Stimulated activated CD4-positive, alpha-beta T cell treated with anti-CD3 and anti-CD28 coated beads, Interleukin-4, amount 100 ng/mL, for 4 hours (primary cell): ENCODE measurements around the gene CCDC68.

ENCODE experiments used
- DNase-seq, 2 experiments: peaks; one replicate each; pipeline ENCODE4 v3.0.0-alpha.2; 2020

Gene CCDC68

GRCh38 chr18:54960197-54960596 is 936 bp upstream of the CCDC68 start:
- no peak for DNase-seq

DNA sequence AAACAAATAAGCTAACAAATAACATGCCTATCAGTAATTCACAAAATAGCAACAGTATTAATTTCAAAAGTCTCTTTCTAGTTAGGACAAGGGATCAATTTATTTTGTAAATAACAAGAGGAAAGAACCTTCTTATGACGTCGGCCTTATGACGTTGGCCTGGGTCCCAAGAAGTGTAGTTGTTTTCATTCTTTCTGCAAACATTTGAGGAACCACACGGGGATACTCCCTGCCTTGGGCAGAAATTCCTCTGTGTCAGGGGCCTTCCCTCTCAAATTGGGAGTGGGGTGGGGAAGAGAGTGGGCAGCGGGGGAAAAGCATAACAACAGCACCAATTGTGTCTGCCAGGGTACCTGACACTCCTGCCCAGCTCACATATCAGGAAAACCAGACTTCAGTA is 1.3 kb downstream of the CCDC68 start:
- DNase-seq, result no peak

DNA sequence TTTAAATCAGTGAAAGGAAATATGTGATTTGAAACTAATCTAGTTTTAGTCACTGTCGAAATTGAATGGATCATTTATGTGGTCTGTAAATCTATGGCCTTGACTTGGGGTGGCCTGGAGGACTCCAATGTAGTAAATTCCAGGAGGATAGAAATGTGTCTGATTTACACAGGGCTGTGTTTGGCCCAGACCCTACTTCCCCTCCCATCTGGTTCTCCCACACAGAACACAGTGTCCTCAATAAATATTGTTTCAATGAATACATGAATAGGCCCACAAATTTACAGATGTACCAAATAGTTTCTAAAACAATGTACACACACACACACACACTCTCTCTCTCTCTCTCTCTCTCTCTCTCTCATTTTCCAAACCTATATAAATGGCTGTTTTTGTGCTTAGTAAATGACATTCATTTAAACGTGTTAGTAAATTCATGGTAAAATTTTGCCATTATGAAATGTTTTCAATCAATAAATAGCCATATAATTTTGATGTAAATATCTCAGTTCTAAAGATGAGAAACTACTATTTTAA is 1.9 kb downstream of the CCDC68 start:
- DNase-seq, result no peak

DNA sequence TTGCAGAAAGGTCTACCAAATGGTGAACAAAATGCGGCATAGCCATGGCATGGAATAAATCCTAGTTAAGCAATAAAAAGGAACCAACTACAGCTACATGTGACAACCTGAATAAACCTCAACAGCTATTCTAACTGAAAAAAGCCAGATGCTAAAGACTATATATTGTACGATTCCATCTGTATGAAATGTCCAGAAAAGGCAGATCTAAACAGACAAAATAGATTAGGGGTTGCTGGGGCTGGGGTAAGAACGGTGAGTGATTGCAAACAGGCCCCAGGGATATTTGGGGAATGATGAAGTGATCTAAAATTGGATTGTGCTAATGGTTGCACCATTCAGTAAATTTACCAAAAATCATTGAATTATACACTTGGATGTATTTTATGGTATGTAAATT is 2.8 kb downstream of the CCDC68 start:
- DNase-seq, result no peak

DNA sequence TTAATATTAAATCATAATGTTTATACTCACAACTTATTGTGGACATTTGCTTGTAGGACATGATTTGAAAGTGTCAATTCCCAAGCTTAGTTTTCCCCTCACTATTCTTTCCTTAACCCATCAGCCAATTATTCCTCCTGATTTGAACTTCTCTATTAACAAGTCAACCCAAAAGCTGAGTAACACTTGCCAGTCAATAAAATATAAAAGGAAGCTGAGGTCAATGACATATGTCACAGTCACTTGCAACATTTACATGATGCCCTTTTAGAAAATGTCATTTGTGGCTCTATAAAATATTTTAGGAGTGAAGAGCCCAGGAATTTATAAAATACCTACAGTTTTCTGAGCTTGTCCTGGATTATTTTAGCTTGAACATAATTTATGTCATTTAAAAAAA is 7.2 kb downstream of the CCDC68 start:
- no peak for DNase-seq

GRCh38 chr18:54950221-54950620 is 9.0 kb downstream of the CCDC68 start:
- no peak for DNase-seq

- no peak for DNase-seq
Measured at GRCh38 chr18:54949588-54949987, 9.7 kb downstream of the CCDC68 start.

- no peak for DNase-seq
Measured at GRCh38 chr18:54948350-54948837, 10.9 kb downstream of the CCDC68 start.

GRCh38 chr18:54947091-54947490 is 12.2 kb downstream of the CCDC68 start:
- DNase-seq, result no peak

DNA sequence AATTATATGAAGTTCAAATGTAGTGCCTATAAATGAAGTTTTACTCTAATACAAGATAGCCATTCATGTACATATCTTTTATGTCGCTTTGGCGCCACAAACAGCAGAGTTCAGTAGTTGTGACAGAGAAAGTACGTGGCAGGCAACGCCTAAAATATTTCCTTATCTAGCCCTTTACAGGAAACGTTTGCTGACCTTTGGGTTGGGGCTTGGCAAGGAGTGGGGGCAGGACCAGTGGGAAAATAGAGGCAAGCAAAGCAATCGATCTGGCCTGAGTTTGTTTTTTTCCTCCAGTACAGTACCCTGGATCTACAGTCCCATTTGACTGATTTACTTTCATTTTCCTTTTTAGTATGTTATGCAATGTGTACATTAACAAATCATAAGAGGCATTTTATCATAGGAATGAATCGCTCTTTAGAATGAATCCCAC is 13.1 kb downstream of the CCDC68 start:
- no peak for DNase-seq

GRCh38 chr18:54945576-54946125 is 13.6 kb downstream of the CCDC68 start:
- DNase-seq, result no peak

DNA sequence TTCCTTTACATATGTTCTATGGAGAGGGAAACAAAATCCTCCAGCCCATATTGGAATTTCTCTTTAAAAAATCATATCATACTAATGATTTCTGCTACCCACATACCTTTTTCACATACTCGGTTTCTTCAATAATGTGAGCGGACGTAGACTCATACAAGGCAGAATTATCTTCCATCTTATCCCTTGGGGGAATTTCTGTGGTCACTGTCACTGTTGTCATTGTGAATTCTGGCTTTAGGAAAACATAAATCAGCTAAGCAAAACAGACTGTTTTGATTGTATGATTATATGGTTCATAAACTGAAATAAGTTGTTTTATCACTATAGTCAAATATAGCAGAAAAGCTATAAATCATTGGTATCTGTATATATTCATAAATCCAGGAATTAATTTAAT is 16.7 kb downstream of the CCDC68 start:
- DNase-seq, result no peak

DNA sequence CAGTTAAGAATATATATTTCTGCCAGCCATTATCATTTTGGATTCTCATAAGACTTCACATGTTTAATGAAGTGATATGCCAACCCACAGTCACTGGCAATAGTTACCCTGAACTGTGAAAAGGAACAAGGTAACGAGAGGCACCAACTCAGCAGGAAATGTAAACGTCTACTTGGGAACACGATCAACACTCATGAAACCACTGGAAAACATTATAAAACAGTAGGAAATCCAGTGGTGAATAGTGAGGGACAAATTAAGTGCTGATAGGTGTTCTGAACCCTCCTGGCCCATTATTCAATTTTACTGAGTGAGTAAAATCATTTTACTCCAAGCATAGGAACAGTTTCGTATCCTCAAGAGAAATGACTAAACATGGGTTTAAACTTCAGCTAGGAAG is 17.1 kb downstream of the CCDC68 start:
- no peak for DNase-seq

GRCh38 chr18:54939361-54939917 is 19.8 kb downstream of the CCDC68 start:
- no peak for DNase-seq

GRCh38 chr18:54938506-54938905 is 20.8 kb downstream of the CCDC68 start:
- DNase-seq, result no peak

GRCh38 chr18:54932472-54932871 is 26.8 kb downstream of the CCDC68 start:
- DNase-seq, result no peak

- no peak for DNase-seq
Measured at GRCh38 chr18:54931152-54931551, 28.1 kb downstream of the CCDC68 start.

DNA sequence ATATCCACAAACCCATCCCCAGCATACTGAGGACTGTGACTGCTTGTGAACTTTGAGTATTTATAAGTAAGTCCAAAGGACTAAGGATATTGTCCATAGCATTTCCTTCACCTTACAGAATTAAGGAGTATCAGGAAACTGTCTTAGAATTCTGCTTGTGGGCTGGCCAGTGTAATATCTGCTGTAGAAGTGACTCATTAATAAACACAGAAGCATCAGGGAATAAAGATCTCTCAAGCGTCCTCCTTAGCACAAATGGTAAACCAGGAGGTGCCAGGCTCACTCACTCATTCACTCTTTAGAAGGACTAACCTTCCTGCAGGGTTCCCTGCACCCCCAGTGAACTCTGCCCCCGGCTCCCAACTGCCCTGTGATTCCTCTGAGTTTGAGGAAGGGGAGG is 31.0 kb downstream of the CCDC68 start:
- no peak for DNase-seq

GRCh38 chr18:54926593-54927325 is 32.5 kb downstream of the CCDC68 start:
- DNase-seq, result no peak

DNA sequence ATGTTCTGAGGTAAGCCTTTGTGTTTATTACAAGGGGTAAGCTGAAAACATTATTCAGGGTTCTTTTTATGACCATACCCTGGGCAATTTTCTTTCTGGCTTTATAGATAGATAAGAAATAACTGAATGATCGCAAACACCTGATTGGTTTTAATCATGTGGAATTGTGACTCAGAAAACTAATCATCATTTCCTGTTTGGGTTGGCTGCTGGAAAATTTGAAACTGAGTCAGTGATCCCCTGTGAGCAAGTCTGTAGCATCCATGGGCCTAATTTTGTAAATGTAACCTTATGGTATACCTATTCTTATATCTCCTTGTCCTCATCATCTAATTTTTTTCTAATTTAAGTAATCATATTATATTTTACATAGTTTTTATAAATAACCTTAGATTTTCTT is 34.3 kb downstream of the CCDC68 start:
- DNase-seq, result no peak

- DNase-seq, result no peak
Measured at GRCh38 chr18:54923339-54923956, 35.8 kb downstream of the CCDC68 start.

- DNase-seq, result no peak
Measured at GRCh38 chr18:54919412-54919811, 39.8 kb downstream of the CCDC68 start.

DNA sequence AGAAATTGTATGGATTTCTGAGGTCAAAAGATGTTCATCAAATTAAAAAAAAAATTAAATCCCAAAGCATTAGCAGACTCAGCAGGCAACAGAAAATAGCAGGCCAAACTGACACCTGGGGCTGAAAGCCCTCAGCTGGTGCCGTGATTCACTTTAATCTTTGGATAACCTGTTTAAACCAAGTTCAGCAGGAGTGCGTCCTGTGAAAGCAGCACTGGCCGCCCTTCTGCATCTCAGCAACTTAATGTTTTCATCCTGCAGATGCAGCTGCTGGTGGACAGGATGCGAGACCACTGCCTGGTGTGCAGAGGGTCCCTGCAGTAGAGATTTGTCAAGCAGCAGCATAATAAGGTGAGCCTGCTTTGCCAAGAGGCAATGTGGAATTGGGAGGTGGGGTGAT is 41.2 kb downstream of the CCDC68 start:
- no peak for DNase-seq

DNA sequence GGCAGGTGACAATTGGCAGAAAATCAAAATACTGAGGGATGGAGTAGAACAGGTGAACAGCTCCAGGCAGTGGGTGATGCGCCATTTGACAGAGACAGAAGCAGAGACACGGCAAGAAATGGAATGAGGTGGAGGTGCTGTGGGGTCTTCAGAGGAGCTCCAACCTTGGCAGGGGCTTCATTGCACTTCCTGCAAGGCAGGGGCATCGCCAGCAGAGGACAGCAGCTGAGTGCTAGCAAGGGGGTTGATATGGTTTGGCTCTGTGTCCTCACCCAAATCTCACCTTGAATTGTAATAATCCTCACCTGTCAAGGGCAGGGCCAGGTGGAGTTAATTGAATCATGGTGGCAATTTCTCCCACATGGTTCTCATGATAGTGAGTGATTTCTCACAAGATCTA is 42.8 kb downstream of the CCDC68 start:
- DNase-seq, result no peak
